HG03103 (cell line): ENCODE data around the gene NELL2.
"Not testable (repeated sequence)": the region's sequence is repeated elsewhere in the genome, so short reads cannot be mapped to it uniquely, and the experiment has no call there.

Experiments
- ATAC-seq: cut with Tn5 transposase; IDR thresholded peaks from one replicate; pipeline ENCODE4 v1.9.1; 2021; ENCODE audit warnings: low read depth; ENCODE audit not compliant: unreplicated experiment

NELL2 gene

GRCh38 chr12:44875954-44876543 is at the start of gene NELL2:
NELL2 (minus strand) TSS chr12:44876315; CDS start chr12:44875869, 446 bp downstream.
- peak; percentile 39 for ATAC-seq

DNA sequence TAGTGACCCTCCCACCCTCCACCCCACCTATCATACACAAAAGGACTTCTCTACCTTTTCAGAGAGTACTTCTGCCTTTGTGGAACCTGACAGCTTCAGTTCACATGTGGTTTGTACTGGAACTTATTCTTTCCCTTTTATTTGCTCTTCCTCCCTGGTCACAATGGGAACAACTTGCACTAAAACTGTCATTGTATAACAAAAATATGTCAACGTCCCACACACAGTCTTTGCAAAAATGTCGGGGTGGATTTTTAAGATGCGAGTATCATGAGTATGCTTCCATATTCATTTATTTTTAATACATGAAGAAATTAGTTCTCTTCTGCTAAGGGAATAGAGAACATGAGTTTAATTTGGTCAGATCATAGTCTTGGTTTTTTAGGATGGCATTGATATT is 45.6 kb upstream of the NELL2 start:
- ATAC-seq, result no peak

GRCh38 chr12:44917141-44917540 is 41.0 kb upstream of the NELL2 start:
- no peak for ATAC-seq

- no peak for ATAC-seq
These were observed 39.8 kb upstream of the NELL2 start for GRCh38 chr12:44915958-44916357.

GRCh38 chr12:44904321-44904720 is 28.2 kb upstream of the NELL2 start:
- ATAC-seq, result no peak

DNA sequence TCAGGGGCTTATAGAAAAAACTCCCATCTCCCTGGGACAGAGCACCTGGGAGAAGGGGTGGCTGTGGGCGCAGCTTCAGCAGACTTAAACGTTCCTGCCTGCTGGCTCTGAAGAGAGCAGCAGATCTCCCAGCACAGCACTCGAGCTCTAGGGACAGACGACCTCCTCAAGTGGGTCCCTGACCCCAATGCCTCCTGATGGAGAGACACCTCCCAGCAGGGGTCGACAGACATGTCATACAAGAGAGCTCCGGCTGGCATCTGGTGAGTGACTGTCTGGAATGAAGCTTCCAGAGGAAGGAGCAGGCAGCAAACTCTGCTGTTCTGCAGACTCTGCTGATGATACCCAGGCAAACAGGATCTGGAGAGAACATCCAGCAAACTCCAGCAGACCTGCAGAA is 22.0 kb upstream of the NELL2 start:
- ATAC-seq, result not testable (repeated sequence)

DNA sequence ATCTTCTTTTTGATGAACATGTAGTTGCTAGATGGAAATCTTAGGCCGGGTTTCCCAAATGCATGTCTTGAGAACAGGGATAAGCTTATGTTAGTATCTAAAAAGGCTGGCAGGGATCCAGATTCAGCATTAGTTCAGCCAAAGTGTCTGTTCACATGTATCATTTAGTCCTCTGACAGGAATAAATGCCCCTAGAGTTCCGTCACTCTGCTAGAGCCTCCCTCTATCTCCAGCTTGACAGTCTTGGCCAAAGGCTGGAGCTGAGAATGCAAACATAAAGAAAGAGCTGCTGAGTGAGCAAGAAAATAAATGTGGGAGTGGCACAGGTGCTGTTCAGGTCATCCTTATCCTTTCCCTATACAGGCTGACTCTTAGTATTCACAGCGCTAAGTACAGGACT is 13.8 kb upstream of the NELL2 start:
- no peak for ATAC-seq

GRCh38 chr12:44889162-44889561 is 13.0 kb upstream of the NELL2 start:
- no peak for ATAC-seq

DNA sequence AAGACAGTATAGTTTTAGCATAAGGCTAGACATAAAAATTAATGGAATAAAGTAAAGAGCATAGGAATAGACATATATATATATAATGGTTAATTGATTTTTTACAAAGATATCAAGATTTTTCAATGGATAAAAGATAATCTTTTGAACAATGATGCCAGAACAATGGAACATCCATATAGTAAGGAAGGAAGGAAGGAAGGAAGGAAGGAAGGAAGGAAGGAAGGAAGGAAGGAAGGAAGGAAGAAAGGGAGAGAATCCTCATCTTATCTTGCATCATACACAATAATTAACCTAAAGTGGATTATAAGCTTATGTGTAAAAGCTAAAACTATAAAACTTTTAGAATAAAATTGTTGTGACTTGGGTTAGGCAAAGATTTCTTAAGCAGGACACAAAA is 9.8 kb upstream of the NELL2 start:
- ATAC-seq, result no peak

DNA sequence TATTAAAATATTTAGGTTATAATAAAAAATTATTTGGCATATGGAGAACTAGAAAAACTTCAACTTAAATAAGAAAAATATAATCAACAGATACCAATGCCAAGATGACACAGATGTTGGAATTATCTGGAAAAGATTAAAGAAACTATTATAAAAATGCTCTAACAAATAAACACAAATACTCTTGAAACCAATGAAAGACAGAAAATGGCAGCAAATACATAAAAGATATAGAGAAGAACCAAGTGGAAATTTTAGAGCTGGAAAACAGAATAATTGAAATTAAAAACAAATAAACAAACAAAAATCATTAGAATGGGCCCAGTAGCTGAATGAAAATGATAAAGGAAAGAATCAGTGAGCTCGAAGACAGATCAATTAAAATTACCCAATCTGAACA is 5.1 kb upstream of the NELL2 start:
- no peak for ATAC-seq

GRCh38 chr12:44876544-44877410 is 662 bp upstream of the NELL2 start:
- ATAC-seq, result peak; percentile 46

- no peak for ATAC-seq
These were observed 630 bp downstream of the NELL2 start for GRCh38 chr12:44875417-44875953.

DNA sequence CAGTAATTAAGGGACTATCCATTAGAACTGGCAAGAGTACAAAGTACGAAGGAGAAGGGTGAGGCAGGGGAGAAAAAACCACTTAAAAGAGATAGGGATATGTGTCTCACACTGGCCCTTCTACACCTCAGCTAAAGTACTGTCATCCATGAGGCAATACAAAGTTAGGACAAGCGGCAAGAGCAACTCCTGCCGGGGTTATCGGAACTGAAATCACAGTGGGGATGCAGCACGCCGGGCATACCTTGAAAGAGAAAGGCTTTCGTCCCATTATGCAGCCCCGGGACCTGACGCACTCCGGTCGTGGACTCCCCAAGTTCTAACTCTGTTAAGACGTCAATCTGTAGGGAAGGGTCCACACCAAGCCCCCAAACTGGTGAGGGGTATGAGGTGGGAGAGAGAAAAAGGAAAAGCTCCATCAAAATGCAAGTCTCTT is 1.1 kb downstream of the NELL2 start:
- ATAC-seq, result no peak

GRCh38 chr12:44873898-44874297 is 2.2 kb downstream of the NELL2 start:
- no peak for ATAC-seq

GRCh38 chr12:44869503-44869902 is 6.6 kb downstream of the NELL2 start:
- no peak for ATAC-seq

GRCh38 chr12:44863867-44864266 is 12.2 kb downstream of the NELL2 start:
- ATAC-seq, result no peak

DNA sequence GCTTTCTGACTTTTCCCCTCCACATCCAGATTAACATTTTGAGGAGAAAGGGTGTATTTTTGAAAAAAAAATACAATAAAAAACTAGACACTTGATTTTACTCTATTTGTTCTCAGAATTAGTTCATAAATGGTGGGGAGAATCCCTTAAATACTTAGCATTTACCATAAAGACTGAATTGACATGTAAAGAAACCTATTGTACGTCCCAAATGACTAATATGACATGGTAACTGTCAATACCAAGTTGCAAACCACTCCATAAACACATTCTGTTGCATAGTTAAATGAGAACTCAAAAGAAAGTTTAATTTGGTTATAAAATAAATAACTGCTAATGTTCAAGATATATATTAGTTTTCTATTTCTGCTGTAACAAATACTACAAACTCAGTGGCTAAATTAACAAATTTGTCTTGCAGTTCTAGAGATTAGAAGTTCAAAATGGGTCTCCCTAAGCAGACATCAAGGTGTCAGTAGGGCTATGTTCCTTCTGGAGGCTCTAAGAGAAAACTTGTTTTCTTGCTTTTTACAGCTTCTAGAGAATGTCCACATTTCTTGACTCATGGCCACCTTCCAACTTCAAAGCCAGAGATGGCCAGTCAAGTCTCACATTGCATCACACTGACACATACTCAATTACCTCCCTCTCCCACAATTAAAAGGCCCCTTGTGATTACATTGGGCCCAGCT is 16.0 kb downstream of the NELL2 start:
- no peak for ATAC-seq

DNA sequence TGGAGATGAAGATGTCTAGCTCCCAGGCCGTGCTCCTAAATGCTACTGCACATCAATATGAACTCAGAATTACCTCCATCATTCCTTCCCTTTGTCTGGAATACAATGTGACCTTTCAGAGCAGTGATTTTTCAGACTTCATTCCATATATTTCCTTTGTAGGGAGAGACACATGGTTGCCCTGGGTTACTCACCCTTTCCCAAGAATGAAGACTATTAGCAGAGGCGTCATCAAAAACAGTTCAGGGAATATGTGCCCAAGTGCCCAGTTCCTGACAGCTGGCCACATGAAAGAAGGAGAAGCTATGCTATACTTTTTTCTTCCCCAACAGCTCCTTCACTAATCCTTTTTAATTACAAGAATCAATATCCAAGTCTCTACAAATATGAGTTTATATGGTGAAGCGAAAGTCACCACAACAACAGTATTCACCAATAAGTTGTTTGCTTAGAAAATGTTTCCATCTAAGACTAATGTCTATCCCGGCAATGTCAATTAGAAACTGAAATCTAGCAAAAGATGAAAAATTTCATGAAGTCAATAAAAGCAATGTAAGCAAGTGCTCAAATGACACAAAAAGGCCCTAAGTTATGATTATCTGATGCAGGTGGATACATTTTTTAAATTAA is 17.8 kb downstream of the NELL2 start:
- no peak for ATAC-seq

DNA sequence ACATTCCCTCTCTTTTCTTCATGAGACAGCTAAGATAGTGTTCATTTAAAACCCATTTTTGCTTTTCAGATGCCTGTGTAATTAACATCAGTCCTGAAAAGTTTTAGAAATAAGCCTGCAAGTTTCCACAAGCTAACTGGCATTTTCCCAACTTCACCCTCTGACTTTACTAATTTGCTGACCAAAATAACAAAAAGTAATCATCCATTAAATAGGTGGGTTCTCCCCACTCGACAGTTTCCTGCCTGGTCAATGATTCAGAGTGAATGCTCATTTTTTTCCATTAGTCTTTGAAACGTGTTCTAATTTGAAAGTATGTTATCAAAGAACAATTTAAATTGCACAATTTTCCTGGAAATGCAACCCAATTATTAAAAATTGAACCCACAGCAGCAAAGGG is 23.6 kb downstream of the NELL2 start:
- no peak for ATAC-seq

DNA sequence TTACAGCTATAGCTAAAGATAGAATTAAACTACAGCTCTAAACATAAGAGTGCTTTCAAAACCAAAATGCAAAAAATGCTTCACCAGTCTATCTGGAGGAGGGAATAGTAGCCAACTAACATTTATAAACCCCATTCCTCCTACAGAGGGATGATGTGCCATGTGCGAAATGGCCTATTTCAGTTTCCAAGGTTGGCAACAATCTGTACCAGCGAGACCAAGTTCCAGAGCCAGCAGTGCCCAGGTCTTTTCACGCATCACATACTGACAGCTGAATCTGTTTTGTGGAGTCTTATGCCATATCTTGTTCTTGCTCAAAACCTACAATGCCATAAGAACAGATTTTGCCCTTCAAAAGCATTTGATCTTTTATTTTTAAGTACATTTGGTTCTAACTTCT is 24.5 kb downstream of the NELL2 start:
- ATAC-seq, result no peak

- ATAC-seq, result peak; percentile 59
These were observed 27.4 kb downstream of the NELL2 start for GRCh38 chr12:44848703-44849085.
